ENCODE results near the gene DCHS2. TPM values are rescaled to one million over a fixed set of nuclear protein-coding genes. Genes with fewer than 3 reads are reported as not detected.

DCHS2 gene
- total and polyA plus RNA-seq, 2 experiments from 2014 or later, result 0.21 to 7.6 TPM

GRCh38 chr4:154441982-154442381 lies 49.6 kb downstream of the DCHS2 start:
- H4K20me1 ChIP-seq (replicated peaks; ENCODE audit: insufficient read depth), result no peaks in the 10 kb centered on the region
- H3K4me1 ChIP-seq (ENCODE audit: insufficient read depth), result no peaks in the 10 kb centered on the region
- Mint-ChIP-seq H3K27me3 (ENCODE audit: insufficient read depth, low read depth, poor library complexity) (no peaks in the 10 kb centered on the region), H3K9me3 (no peaks in the 10 kb centered on the region), H3K4me1 (no peaks in the 10 kb centered on the region), H3K36me3 (ENCODE audit: low read depth) (no peaks in the 10 kb centered on the region), H3K4me3 (no peak overlapping the region), H3K27ac (no peak overlapping the region)
- no peak for DNase-seq (ENCODE audit: low spot score)
- no peak overlapping the region for H3K4me2 ChIP-seq
- no peak for TF ChIP-seq ZNF462 (CRISPR knock-in tag; IDR thresholded peaks at IDR 0.05)
- no peak for TF ChIP-seq EZH2phosphoT487 (IDR thresholded peaks at IDR 0.05; ENCODE audit: unreplicated experiment)
- no peak for TF ChIP-seq EZH2 (IDR thresholded peaks at IDR 0.05; ENCODE audit: low read depth, unreplicated experiment)
- TF ChIP-seq STAT1 (IDR thresholded peaks at IDR 0.05; ENCODE audit: unreplicated experiment), result no peak
- no peak for TF ChIP-seq POLR2AphosphoS5 (IDR thresholded peaks at IDR 0.05; ENCODE audit: low read depth)
- TF ChIP-seq ZNF114 (CRISPR knock-in tag; IDR thresholded peaks at IDR 0.05), result no peak
- no peak for TF ChIP-seq ETS1 (IDR thresholded peaks at IDR 0.05)
- TF ChIP-seq ZNF331 (CRISPR knock-in tag; IDR thresholded peaks at IDR 0.05; ENCODE audit: low read depth), result no peak
- no peak for TF ChIP-seq JUNB (IDR thresholded peaks at IDR 0.05; ENCODE audit: unreplicated experiment)
- TF ChIP-seq, protein P1, sequence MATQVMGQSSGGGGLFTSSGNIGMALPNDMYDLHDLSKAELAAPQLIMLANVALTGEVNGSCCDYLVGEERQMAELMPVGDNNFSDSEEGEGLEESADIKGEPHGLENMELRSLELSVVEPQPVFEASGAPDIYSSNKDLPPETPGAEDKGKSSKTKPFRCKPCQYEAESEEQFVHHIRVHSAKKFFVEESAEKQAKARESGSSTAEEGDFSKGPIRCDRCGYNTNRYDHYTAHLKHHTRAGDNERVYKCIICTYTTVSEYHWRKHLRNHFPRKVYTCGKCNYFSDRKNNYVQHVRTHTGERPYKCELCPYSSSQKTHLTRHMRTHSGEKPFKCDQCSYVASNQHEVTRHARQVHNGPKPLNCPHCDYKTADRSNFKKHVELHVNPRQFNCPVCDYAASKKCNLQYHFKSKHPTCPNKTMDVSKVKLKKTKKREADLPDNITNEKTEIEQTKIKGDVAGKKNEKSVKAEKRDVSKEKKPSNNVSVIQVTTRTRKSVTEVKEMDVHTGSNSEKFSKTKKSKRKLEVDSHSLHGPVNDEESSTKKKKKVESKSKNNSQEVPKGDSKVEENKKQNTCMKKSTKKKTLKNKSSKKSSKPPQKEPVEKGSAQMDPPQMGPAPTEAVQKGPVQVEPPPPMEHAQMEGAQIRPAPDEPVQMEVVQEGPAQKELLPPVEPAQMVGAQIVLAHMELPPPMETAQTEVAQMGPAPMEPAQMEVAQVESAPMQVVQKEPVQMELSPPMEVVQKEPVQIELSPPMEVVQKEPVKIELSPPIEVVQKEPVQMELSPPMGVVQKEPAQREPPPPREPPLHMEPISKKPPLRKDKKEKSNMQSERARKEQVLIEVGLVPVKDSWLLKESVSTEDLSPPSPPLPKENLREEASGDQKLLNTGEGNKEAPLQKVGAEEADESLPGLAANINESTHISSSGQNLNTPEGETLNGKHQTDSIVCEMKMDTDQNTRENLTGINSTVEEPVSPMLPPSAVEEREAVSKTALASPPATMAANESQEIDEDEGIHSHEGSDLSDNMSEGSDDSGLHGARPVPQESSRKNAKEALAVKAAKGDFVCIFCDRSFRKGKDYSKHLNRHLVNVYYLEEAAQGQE (IDR thresholded peaks at IDR 0.05; ENCODE audit: unreplicated experiment), result no peak
- TF ChIP-seq CREB1 (CRISPR knock-in tag; IDR thresholded peaks at IDR 0.05; ENCODE audit: low read depth), result no peak
- H3K27ac ChIP-seq (ENCODE audit: low read depth), result no peak overlapping the region
- 0 out of 2 replicates have a peak, but pooled peaks cover 4% of the 10 kb centered on the region for H3K9me2 ChIP-seq (ENCODE audit: insufficient read depth)
- no peaks in the 10 kb centered on the region for H3K36me3 ChIP-seq (ENCODE audit: insufficient read depth)
- no peak overlapping the region for H2AFZ ChIP-seq
- no peaks in the 10 kb centered on the region for H3K79me2 ChIP-seq (replicated peaks; ENCODE audit: insufficient read depth)
- no peaks in the 10 kb centered on the region for H3K27me3 ChIP-seq (ENCODE audit: insufficient read depth)
- no peaks in the 10 kb centered on the region for H3F3A ChIP-seq (replicated peaks; ENCODE audit: low read depth)
- no peak overlapping the region for H3K4me3 ChIP-seq
- no peak for ATAC-seq

Measured in GM23338 (cell line).